Activated CD8-positive, alpha-beta memory T cell treated with anti-CD3 and anti-CD28 coated beads, Interleukin-2, amount 10 ng/mL, durations not matched to agents 7 days and 5 days (primary cell): ENCODE results near the gene APLP2. TPM values are rescaled to one million over a fixed set of nuclear protein-coding genes. Genes with fewer than 3 reads are reported as not detected.
"Not testable (repeated sequence)": the region's sequence is repeated elsewhere in the genome, so short reads cannot be mapped to it uniquely, and the experiment has no call there.

Experiments used
- ATAC-seq: fragments of 150-1000 bp; cut with Tn5 transposase; one replicate; pipeline ENCODE4 v1.10.0; 2021; ENCODE audit warnings: moderate library complexity
- CTCF ChIA-PET: fragments of 350-600 bp; sonication (Branson Sonifier 250); formaldehyde crosslinking; loops from one replicate; lab custom pipeline; 2021; ENCODE audit warnings: antibody characterized with exemption; lab: Charles Lee
- DNase-seq: peaks from one replicate; pipeline ENCODE4 v3.0.0-alpha.2; 2020
- H3K27ac Mint-ChIP-seq: one replicate; pipeline ENCODE4 v1.8.0; 2021; ENCODE audit warnings: mild to moderate bottlenecking, mixed read lengths
- H3K27me3 Mint-ChIP-seq: one replicate; pipeline ENCODE4 v1.8.0; 2021; ENCODE audit warnings: mixed read lengths
- H3K36me3 Mint-ChIP-seq: one replicate; pipeline ENCODE4 v1.8.0; 2021; ENCODE audit warnings: mild to moderate bottlenecking, mixed read lengths
- H3K4me1 Mint-ChIP-seq: one replicate; pipeline ENCODE4 v1.8.0; 2021; ENCODE audit warnings: mixed read lengths
- H3K4me3 Mint-ChIP-seq: one replicate; pipeline ENCODE4 v1.8.0; 2021; ENCODE audit warnings: mild to moderate bottlenecking, moderate library complexity, mixed read lengths
- H3K9me3 Mint-ChIP-seq: one replicate; pipeline ENCODE4 v1.8.0; 2022; ENCODE audit warnings: low read depth, mixed read lengths
- total RNA-seq, 2 experiments: library from RNA; stranded (reverse); gene quantifications; one replicate each; pipeline ENCODE4 v1.2.3, GENCODE V29; 2021

APLP2 gene
- total RNA-seq, 2 experiments from 2014 or later = 21.9 to 33.5 TPM

GRCh38 chr11:130087294-130087926 lies 17.7 kb downstream of the APLP2 start:
- no peaks in the 10 kb centered on the region for H3K36me3 Mint-ChIP-seq
- no peak overlapping the region for H3K27ac Mint-ChIP-seq
- CTCF ChIA-PET = no interaction called here
- DNase-seq (no peak), ATAC-seq (no peak)
- H3K4me1 Mint-ChIP-seq = peaks cover 5% of the 10 kb centered on the region
- H3K9me3 Mint-ChIP-seq = no peaks in the 10 kb centered on the region
- H3K4me3 Mint-ChIP-seq = no peak overlapping the region
- H3K27me3 Mint-ChIP-seq = peaks cover 3% of the 10 kb centered on the region

DNA sequence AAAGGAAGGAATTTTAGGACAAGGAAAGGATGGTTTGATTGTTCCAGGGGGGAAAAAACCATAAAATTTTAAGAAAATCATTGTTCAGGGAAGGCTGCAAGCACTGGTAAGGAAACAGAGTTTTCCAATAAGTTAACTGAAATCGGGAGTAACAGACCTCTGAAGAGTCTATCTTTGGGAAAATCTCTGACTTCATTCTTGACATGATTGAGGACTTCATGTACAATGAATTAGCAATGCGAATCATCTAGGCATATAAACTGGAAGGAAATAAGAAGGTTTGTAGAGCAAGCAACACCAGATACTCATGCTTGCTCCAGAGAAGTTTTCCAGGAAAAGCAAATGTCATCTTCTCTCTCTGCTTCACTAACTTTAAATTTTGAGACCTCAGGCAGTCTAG lies 18.5 kb downstream of the APLP2 start:
- no peak for DNase-seq
- Mint-ChIP-seq H3K4me3 (no peak overlapping the region), H3K27me3 (peaks cover 3% of the 10 kb centered on the region), H3K4me1 (peaks cover 5% of the 10 kb centered on the region), H3K9me3 (no peaks in the 10 kb centered on the region), H3K27ac (no peak overlapping the region), H3K36me3 (no peaks in the 10 kb centered on the region)
- CTCF ChIA-PET = no interaction called here
- no peak for ATAC-seq

DNA sequence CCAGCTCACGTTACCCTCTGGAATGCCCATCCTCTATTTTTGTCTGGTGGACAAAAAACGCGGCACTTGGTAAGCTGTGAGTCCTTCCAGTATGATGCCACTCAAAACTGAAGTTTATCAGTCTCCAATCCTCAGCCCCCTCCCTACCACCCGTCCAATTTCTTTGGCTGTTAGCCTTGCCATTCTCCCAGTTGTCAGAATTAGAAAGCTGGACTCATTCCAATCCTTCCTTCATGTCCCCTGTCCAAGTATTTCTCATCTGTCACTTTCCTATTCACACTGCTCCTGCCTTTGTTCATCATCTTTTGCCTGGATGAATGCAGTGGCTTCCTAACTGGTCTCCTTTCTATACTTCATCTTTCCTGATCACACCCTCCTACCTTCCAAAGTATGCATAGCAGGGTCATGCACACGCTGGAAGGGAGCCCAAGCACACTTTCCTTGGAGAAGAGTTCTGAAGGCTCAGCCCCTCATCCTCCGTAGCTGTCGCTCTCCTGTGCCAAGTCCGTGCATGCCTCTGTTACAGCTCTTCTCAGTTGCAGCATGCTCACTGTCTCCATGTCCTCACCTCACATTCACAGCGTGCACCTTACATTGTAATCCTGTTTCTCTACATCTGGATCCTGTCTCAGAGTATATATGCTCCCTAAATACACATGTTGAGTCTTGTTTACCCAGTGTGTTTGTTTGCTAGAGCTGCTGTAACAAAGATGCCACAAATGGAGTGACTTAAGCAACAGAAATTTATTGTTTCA lies 19.4 kb downstream of the APLP2 start:
- Mint-ChIP-seq H3K4me1 (peaks cover 5% of the 10 kb centered on the region), H3K36me3 (no peaks in the 10 kb centered on the region), H3K27me3 (peaks cover 3% of the 10 kb centered on the region), H3K27ac (no peak overlapping the region), H3K9me3 (no peaks in the 10 kb centered on the region), H3K4me3 (no peak overlapping the region)
- CTCF ChIA-PET = no interaction called here
- DNase-seq = no peak
- ATAC-seq = no peak

DNA sequence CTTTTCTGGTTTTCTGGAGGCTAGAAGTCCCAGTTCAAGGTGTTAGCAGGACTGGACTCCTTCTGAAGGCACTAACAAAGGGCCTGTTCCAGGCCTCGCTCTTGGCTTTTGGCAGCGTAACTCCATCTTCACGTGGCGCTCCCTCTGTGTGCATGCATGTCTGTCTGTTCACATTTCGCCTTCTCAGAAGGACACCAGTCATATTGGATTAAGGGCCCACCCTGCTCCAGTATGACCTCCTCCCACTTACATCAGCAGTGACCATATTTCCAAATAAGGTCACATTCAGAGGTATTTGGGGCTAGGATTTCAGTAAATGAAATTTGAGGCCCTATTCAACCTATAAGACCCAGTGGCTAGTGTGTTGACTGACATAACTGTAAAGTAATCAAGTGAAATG lies 20.0 kb downstream of the APLP2 start:
- ATAC-seq (no peak), DNase-seq (no peak)
- H3K27me3 Mint-ChIP-seq = peaks cover 3% of the 10 kb centered on the region
- CTCF ChIA-PET = interaction anchor here (0.9 kb wide), 1 partner anchor 95 kb away, joined by 4 read pairs; no protein-coding TSS in a partner anchor
- no peaks in the 10 kb centered on the region for H3K36me3 Mint-ChIP-seq
- no peak overlapping the region for H3K4me3 Mint-ChIP-seq
- H3K9me3 Mint-ChIP-seq = no peaks in the 10 kb centered on the region
- H3K27ac Mint-ChIP-seq = no peak overlapping the region
- peaks cover 5% of the 10 kb centered on the region for H3K4me1 Mint-ChIP-seq

- DNase-seq, H3K27me3 Mint-ChIP-seq, ATAC-seq, H3K4me3 Mint-ChIP-seq, H3K9me3 Mint-ChIP-seq, H3K36me3 Mint-ChIP-seq, H3K27ac Mint-ChIP-seq, H3K4me1 Mint-ChIP-seq: not testable (repeated sequence)
- CTCF ChIA-PET = interaction anchor here (0.9 kb wide), 1 partner anchor 96 kb away, joined by 4 read pairs; no protein-coding TSS in a partner anchor
These were observed 20.8 kb downstream of the APLP2 start for GRCh38 chr11:130090517-130090916.

DNA sequence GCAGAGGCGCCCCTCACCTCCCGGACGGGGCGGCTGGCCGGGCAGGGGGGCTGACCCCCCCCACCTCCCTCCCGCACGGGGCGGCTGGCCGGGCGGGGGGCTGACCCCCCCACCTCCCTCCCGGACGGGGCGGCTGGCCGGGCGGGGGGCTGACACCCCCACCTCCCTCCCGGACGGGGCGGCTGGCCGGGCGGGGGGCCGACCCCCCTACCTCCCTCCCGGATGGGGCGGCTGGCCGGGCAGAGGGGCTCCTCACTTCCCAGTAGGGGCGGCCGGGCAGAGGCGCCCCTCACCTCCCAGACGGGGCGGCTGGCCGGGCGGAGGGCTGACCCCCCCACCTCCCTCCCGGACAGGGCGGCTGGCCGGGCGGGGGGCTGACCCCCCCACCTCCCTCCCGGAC lies 21.5 kb downstream of the APLP2 start:
- H3K4me3 Mint-ChIP-seq, H3K9me3 Mint-ChIP-seq, H3K27me3 Mint-ChIP-seq, ATAC-seq, H3K4me1 Mint-ChIP-seq, H3K36me3 Mint-ChIP-seq, H3K27ac Mint-ChIP-seq, CTCF ChIA-PET, DNase-seq: not testable (repeated sequence)

DNA sequence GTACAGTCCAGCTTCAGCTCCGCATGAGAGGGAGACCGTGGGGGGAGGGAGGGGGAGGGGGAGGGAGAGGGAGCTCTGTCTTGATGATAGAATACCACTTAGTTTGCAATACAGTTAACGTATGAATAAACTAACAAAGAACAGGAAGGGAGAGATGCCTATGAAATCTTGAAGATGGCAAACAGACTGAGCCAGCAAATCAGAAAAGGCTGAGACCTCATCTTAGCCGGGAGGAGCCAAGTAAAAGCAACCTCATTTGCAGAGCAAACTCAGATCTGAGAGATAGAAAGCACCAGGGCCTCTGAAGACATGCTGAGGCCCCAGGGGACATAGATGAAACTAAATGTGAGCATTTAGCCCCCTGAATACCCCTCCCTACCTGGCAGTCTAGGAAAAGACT lies 23.0 kb downstream of the APLP2 start:
- CTCF ChIA-PET = no interaction called here
- H3K36me3 Mint-ChIP-seq = no peaks in the 10 kb centered on the region
- no peaks in the 10 kb centered on the region for H3K27me3 Mint-ChIP-seq
- H3K4me3 Mint-ChIP-seq = no peak overlapping the region
- H3K9me3 Mint-ChIP-seq = no peaks in the 10 kb centered on the region
- peaks cover 2% of the 10 kb centered on the region for H3K4me1 Mint-ChIP-seq
- no peak overlapping the region for H3K27ac Mint-ChIP-seq
- ATAC-seq (no peak), DNase-seq (no peak)

DNA sequence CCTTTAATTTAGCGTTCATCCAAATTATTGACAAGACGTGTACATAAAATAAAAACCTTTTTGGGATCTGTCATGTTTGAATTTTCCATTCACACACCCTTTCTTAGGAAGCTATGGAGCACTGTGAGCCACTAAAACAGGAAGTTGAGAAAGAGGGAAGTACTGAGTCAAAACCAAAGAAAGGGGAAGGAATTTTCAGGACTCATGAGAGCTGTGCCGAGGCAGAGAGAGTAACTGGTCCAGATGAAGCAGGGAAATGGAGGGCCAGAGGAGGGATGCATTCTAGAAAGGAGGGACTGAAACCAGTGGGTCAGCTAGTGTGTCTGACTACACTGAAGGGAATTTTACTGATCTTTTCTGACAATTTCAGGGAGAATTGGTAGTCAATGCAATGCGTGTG lies 24.9 kb downstream of the APLP2 start:
- DNase-seq (no peak), ATAC-seq (no peak)
- CTCF ChIA-PET = no interaction called here
- Mint-ChIP-seq H3K27me3 (no peaks in the 10 kb centered on the region), H3K27ac (no peak overlapping the region), H3K4me3 (no peak overlapping the region), H3K9me3 (no peaks in the 10 kb centered on the region), H3K4me1 (no peaks in the 10 kb centered on the region), H3K36me3 (no peaks in the 10 kb centered on the region)

GRCh38 chr11:130095326-130095725 lies 25.6 kb downstream of the APLP2 start:
- H3K9me3 Mint-ChIP-seq = no peaks in the 10 kb centered on the region
- no peak overlapping the region for H3K4me3 Mint-ChIP-seq
- H3K27me3 Mint-ChIP-seq = no peaks in the 10 kb centered on the region
- ATAC-seq (no peak), DNase-seq (no peak)
- no peaks in the 10 kb centered on the region for H3K4me1 Mint-ChIP-seq
- H3K27ac Mint-ChIP-seq = no peak overlapping the region
- CTCF ChIA-PET = no interaction called here
- H3K36me3 Mint-ChIP-seq = no peaks in the 10 kb centered on the region

DNA sequence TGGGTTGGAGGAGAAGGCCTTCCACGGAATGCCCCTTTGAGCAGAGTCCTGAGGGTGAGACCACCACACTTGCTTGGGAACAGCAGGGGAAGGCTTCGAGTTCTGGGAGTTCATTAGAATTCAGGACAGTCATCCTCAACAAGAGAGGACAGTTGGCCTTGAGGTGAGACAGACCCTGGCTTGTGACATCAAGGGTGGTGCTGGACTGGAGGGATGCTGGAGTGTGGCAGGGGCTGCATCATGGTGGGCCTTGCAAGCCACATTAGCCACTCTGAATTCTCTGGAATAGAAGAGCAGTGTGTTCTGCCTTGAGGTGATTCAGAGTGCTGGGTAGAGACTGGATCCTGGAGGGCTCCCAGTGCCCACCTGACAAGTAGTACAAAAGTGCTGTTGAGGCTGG lies 26.3 kb downstream of the APLP2 start:
- H3K27me3 Mint-ChIP-seq = no peaks in the 10 kb centered on the region
- no peaks in the 10 kb centered on the region for H3K9me3 Mint-ChIP-seq
- CTCF ChIA-PET = no interaction called here
- H3K36me3 Mint-ChIP-seq = no peaks in the 10 kb centered on the region
- H3K4me1 Mint-ChIP-seq = no peaks in the 10 kb centered on the region
- H3K4me3 Mint-ChIP-seq = no peak overlapping the region
- ATAC-seq (no peak), DNase-seq (no peak)
- H3K27ac Mint-ChIP-seq = no peak overlapping the region

GRCh38 chr11:130096823-130097222 lies 27.1 kb downstream of the APLP2 start:
- H3K4me1 Mint-ChIP-seq = no peaks in the 10 kb centered on the region
- no peak overlapping the region for H3K4me3 Mint-ChIP-seq
- CTCF ChIA-PET = no interaction called here
- ATAC-seq (no peak), DNase-seq (no peak)
- H3K27ac Mint-ChIP-seq = no peak overlapping the region
- H3K27me3 Mint-ChIP-seq = no peaks in the 10 kb centered on the region
- no peaks in the 10 kb centered on the region for H3K36me3 Mint-ChIP-seq
- no peaks in the 10 kb centered on the region for H3K9me3 Mint-ChIP-seq

- no peak for DNase-seq
- Mint-ChIP-seq H3K4me1 (no peaks in the 10 kb centered on the region), H3K36me3 (no peaks in the 10 kb centered on the region), H3K27ac (no peak overlapping the region), H3K4me3 (no peak overlapping the region), H3K9me3 (no peaks in the 10 kb centered on the region), H3K27me3 (no peaks in the 10 kb centered on the region)
- ATAC-seq = no peak
- CTCF ChIA-PET = no interaction called here
These were observed 27.6 kb downstream of the APLP2 start for GRCh38 chr11:130097285-130097684.

GRCh38 chr11:130099356-130099755 lies 29.7 kb downstream of the APLP2 start:
- CTCF ChIA-PET = no interaction called here
- no peak overlapping the region for H3K4me3 Mint-ChIP-seq
- H3K9me3 Mint-ChIP-seq = no peaks in the 10 kb centered on the region
- ATAC-seq (no peak), DNase-seq (no peak)
- no peaks in the 10 kb centered on the region for H3K36me3 Mint-ChIP-seq
- H3K27me3 Mint-ChIP-seq = no peaks in the 10 kb centered on the region
- no peak overlapping the region for H3K27ac Mint-ChIP-seq
- H3K4me1 Mint-ChIP-seq = no peaks in the 10 kb centered on the region

GRCh38 chr11:130100381-130101095 lies 30.8 kb downstream of the APLP2 start:
- H3K36me3 Mint-ChIP-seq = no peaks in the 10 kb centered on the region
- no peaks in the 10 kb centered on the region for H3K9me3 Mint-ChIP-seq
- no peaks in the 10 kb centered on the region for H3K4me1 Mint-ChIP-seq
- CTCF ChIA-PET = no interaction called here
- no peak overlapping the region for H3K27ac Mint-ChIP-seq
- DNase-seq = no peak
- no peak overlapping the region for H3K4me3 Mint-ChIP-seq
- ATAC-seq = no peak
- H3K27me3 Mint-ChIP-seq = no peaks in the 10 kb centered on the region
